HG03439 (cell line): ENCODE measurements around the gene TIMM22.
A peak's percentile ranks its signal among the peaks of the same experiment; 100 is the strongest.
"Not testable (repeated sequence)": the region's sequence is repeated elsewhere in the genome, so short reads cannot be mapped to it uniquely, and the experiment has no call there.

Experiments used
- ATAC-seq: cut with Tn5 transposase; IDR thresholded peaks from one replicate; pipeline ENCODE4 v1.9.1; 2021; ENCODE audit warnings: mild to moderate bottlenecking, moderate library complexity; ENCODE audit not compliant: unreplicated experiment

Gene TIMM22

DNA sequence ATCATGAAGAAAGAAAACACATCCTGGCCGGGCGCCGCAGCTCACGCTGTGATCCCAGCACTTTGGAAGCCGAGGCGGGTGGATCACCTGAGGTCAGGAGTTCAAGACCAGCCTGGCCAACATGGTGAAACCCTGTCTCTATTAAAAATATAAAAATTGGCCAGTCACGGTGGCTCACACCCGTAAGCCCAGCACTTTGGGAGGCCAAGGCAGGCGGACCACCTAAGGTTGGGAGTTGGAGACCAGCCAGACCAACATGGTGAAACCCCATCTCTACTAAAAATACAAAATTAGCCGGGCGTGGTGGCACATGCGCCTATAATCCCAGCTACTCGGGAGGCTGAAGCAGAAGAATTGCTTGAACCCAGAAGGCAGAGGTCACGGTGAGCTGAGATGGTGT is 25.1 kb upstream of the TIMM22 start:
- ATAC-seq: not testable (repeated sequence)

DNA sequence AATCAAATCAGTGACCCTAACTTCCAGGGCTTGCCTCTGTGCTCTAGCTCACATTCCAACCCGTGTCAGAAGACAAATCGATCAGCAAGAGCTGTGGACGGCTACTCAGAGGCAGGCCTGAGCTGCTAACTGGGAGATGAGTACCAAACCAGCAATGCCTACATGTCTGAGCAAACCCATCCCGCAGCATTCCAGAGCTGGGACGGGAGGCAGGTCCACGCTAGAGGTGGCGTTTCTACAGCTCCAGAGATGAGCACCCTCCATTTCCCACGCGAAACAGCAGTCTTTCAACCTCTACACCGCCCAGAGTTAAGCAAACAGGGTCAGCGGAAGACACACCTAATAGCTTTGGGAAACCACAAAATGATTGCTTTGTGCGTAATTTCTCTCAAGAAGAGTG is 23.9 kb upstream of the TIMM22 start:
- ATAC-seq: no peak

DNA sequence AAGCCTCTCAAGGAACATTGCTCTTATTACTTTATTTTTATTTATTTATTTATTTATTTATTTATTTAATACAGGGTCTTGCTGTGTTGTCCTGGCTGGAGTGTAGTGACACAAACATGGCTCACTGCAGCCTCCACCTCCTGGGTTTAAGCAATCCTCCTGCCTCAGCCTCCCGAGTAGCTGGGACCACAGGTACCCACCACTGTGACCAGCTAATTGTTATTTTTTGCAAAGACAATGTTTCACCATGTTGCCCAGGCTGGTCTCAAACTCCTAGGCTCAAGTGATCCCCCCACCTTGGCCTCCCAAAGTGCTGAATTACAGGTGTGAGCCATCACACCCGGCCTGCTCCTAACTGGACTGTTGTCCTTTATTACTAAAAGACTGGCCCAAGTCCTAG is 22.2 kb upstream of the TIMM22 start:
- ATAC-seq: not testable (repeated sequence)

GRCh38 chr17:975371-975915 is 21.5 kb upstream of the TIMM22 start:
- ATAC-seq: no peak

- ATAC-seq: no peak
Observed at GRCh38 chr17:976312-976711, 20.6 kb upstream of the TIMM22 start.

DNA sequence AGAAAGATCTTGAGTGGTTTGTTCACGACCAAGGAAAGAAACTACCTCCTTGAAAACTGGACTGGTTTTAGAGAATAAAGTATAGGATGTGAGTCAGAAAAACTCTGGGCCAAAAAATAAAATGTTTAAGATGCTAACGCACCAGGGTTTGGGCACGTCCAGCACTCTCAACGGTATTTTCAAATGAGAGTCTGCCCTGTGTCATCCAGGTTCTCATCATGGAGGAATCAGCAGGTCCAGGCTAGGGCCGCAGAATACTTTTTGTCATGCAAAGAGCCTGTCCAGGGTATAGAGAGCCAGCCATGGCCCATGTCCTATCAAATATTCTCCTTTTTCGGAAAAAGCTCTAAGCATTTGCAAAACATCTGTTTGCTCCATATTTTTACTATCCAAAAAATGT is 19.8 kb upstream of the TIMM22 start:
- no peak for ATAC-seq

DNA sequence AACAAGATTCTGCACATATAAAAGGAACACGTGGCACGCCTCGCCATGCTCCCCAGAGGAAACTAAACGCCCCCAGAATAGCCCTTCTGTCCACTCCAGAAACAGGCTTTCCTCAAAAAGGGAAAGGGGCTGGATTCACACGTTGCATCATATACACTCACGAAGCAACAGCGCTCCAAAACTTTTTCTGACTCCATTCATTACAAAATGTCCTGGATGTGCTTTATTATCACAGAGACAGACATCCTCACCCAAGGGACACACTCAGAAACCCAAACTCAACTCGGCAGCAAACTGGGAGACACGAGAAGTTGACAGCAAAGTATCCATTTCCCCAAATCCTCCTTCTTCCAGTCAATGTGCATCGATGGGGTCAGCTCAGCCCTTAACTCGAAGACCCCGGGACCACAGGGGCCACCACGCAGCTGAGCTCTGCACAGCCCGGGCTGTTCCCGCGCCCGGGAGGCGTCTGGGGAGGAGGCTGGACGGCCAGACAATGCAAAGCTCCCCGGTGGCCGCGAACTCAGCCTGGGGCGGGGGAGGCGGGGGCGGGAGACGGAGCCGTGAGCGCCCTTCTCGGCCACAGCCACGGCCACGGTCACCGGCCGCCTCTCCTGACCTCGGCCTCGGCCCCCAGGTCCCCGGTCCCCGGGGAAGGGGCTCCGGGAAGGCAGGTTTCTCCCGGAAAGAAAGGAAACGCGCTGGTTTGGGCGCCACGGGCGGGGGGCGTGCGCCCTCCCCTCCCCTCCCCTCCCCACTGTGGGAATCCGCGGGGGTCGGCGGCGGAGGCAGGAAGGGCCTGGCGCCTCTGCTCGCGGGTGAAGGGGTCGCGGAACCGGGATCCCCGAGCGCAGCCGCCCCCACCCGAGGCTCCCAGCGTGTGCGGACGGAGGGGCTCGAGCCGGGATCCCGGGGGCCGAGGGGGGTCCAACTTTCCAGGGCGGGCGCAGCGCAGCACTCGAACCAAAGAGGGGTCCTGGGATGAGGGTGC is 18.5 kb upstream of the TIMM22 start:
- no peak for ATAC-seq

- peak; percentile 35 for ATAC-seq
Observed at GRCh38 chr17:979212-979538, 17.8 kb upstream of the TIMM22 start.

DNA sequence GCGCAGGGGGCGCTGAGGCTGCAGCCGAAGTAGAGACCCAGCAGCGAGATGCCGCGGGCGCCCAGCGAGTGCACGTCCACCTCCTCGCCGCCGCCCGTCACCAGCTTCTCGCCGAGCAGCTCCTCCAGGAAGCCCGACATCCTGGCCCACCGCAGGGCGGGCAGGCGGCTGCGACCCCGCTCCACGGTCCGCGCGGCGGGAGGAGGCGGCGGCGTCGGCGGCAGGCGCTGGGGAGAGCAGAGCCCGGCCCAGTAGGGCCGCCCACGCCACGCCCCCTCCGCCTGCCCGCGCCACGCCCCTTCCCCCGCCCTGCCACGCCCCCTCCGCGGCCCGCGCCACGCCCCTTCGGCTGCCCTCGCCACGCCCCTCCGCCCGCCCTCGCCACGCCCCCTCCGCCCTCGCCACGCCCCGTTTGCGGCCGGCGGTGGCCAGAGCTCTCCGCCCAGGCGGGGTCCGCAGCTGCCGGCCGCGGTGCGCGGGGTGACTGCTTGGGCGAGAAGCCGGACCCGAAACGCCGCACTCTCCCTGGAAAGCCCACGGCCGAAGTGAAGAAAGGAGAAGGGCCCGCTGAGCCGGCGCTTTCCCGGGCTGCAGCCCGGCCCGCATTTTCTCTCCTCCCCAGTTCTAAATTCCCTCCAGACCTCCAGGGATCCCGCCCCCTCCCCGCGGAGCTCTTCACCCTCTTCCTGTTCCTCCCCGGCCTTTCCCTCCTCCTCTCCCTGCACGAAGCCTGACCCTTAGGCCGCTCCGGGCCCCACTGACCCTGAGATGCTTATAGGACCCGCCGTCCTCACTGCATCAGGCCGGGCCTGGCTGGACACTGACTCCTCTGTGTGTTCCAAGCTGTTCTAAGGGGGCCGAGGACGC is 17.2 kb upstream of the TIMM22 start, which contains the start of gene NXN:
TSS of gene NXN (minus strand) at position 238 of the 867 bp plus-strand sequence.
- peak; percentile 57 for ATAC-seq

DNA sequence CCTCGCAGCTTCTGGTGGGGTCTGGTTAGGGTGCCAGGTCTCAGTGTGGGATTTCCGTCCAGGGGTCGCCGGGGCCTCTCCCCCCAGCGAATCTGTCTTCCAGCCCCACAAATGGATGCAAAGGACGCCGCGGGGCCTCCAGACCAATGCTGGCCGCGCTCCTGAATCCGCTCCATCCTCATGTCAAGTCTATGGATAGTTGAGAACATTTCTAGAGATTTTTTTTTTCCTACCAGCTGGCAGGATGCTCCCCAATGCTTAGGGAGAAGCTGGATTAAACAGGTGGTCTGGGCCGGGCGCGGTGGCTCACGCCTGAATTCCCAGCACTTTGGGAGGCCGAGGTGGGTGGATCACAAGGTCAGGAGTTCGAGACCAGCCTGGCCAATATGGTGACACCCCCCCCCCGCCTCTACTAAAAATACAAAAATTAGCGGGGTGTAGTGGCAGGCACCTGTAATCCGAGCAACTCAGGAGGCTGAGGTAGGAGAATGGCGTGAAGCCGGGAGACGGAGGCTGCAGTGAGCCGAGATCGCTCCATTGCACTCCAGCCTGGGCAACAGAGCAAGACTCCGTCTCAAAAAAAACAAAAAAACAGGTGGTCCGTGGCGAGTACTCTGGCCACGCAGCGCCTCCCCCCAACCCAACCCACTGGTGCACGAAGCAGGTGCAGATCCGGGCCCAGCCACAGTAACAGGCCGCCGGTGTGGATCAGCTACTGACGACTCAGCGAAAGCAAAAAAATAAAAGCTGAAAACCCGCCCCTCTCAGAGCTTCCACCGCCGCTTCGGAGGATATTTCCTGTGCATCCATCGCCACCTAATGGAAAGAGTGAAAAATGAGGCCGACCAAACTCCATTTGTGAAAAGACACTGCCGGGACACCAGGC is 16.3 kb upstream of the TIMM22 start:
- peak; percentile 53 for ATAC-seq

- ATAC-seq: no peak
Observed at GRCh38 chr17:981292-981658, 15.7 kb upstream of the TIMM22 start.

DNA sequence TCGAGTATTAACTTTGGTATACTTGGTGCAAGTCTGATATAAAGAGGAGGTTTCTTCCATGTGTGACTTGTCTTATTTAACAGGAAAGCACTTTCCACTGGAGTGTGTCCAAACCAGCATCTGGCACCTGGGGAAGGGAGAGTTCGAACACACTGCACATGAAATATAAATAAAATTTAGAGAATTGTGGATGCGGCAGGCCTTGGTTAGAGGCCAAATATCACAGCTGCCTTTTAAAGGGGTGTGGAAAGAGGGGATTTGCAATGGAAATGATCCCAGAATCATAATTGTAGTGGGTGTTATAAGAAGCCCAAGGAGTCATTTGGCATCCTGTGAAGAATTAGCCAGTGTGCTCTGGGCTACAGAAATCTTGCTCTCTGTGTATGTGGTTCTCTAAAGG is 13.0 kb upstream of the TIMM22 start:
- ATAC-seq: no peak

- no peak for ATAC-seq
Observed at GRCh38 chr17:986322-986929, 10.5 kb upstream of the TIMM22 start.

DNA sequence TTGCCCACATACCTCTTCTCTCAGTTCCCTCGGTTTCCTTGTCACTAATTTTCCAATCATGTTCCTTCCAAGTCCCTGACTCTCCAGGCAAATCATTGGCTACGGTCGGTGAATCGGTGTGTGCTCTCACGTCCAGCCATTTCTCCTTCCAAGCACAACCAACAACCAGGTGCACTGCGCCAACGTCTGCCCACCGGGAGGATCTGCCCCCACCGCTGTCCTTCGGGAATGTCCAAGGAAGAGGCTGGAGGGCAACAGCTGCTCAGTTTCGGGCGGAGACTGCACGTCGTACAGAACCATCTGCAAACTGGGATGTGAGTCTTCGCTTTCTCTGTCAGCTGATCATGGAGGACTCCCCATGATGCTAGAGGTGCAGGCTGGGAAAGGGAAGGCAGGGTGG is 9.0 kb upstream of the TIMM22 start:
- no peak for ATAC-seq

DNA sequence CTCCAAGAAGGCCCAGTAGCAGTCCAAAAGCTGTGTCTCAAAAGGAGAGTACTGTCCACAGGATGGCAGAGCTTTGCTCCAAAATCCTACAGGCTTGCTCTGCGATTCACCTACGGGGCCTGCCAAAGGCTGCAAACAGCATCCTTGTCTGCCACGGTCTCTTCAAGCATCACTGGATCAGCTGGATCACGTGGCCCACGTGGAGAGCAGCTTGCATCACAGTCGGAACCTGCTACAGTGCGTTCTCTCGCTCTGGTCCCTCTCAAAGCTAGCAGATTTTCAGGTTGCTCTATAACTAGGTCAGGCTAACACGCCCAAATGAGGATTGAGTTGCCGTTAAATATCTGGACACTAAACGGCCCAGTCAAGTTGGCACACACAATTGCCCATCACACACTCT is 8.4 kb upstream of the TIMM22 start:
- no peak for ATAC-seq

DNA sequence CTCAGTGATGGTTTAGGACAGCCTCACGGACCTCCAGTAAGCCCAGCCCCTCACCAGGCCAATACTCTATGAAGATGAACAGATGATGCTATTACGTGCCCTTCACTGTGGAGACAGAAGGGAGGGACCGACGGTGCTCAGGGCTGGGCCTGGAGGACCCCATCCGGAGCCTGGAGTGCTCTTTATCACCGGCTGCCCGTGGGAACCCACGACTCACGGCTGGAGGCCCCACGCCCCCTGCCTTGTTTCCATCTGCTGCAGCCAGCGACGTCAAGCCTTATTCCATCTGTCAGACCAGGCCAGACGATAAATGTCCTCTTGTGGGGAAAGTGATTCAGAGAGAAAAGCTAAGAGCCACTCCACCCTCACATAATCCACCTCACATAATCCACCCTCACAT is 4.0 kb upstream of the TIMM22 start:
- ATAC-seq: no peak

DNA sequence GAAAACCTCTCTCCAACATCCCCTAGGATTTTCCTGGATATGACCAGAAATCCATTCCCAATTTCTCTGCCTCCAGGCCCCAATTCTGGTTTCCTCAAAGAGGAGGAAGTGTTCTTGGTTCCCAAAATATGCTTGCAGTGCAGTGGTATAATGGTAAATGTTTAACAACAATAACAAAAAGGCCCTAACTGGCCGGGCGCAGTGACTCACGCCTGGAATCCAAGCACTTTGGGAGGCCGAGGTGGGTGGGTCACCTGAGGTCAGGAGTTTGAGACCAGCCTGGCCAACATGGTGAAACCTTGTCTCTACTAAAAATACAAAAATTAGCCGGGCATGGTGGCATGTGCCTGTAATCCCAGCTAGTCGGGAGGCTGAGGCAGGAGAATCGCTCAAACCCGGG is 1.6 kb upstream of the TIMM22 start:
- ATAC-seq: not testable (repeated sequence)

GRCh38 chr17:998111-998510 is 1.2 kb downstream of the TIMM22 start:
- no peak for ATAC-seq

- ATAC-seq: no peak
Observed at GRCh38 chr17:1000597-1001461, 3.9 kb downstream of the TIMM22 start.
